Smooth muscle cell (in vitro differentiated cells): ENCODE data around the gene INTS2. TPM values are rescaled to one million over a fixed set of nuclear protein-coding genes. Genes with fewer than 3 reads are reported as not detected.

ENCODE experiments used
- DNase-seq: peaks from one replicate; lab custom pipeline; 2025; ENCODE audit not compliant: unreplicated experiment; lab: John Stamatoyannopoulos, UW
- H2AFZ ChIP-seq: fragments of 200-600 bp; sonication (generic); 2 replicates; pipeline ENCODE4 v1.6.0; 2016; ENCODE audit warnings: antibody characterized with exemption, low read depth, mild to moderate bottlenecking
- H3F3A ChIP-seq: fragments of 200-600 bp; sonication (generic); 2 replicates; pipeline ENCODE4 v1.6.0; 2017; ENCODE audit warnings: antibody characterized with exemption, low read depth
- H3K27ac ChIP-seq: fragments of 200-600 bp; sonication (generic); 2 replicates; pipeline ENCODE4 v1.5.1; 2016; ENCODE audit warnings: low read depth, mild to moderate bottlenecking
- H3K27me3 ChIP-seq: fragments of 200-600 bp; sonication (generic); 2 replicates; pipeline ENCODE4 v1.6.1; 2016; ENCODE audit warnings: low read depth, mild to moderate bottlenecking
- H3K36me3 ChIP-seq: fragments of 200-600 bp; sonication (generic); 2 replicates; pipeline ENCODE4 v1.5.1; 2016; ENCODE audit warnings: low read depth
- H3K4me1 ChIP-seq: fragments of 200-600 bp; sonication (generic); 2 replicates; pipeline ENCODE4 v1.5.1; 2016; ENCODE audit warnings: low read depth
- H3K4me2 ChIP-seq: fragments of 200-600 bp; sonication (generic); 2 replicates; pipeline ENCODE4 v1.6.0; 2016; ENCODE audit warnings: mild to moderate bottlenecking
- H3K4me3 ChIP-seq: fragments of 200-600 bp; sonication (generic); 2 replicates; pipeline ENCODE4 v1.5.1; 2016; ENCODE audit warnings: mild to moderate bottlenecking
- H3K79me2 ChIP-seq: fragments of 200-600 bp; sonication (generic); 2 replicates; pipeline ENCODE4 v1.6.0; 2016; ENCODE audit warnings: low read depth, mild to moderate bottlenecking
- H3K9ac ChIP-seq: fragments of 200-600 bp; sonication (generic); 2 replicates; pipeline ENCODE4 v1.6.0; 2016; ENCODE audit warnings: low read depth
- H3K9me3 ChIP-seq: fragments of 200-600 bp; sonication (generic); replicated peaks from 2 replicates; pipeline ENCODE4 v1.5.1; 2016; ENCODE audit warnings: low read depth
- H4K20me1 ChIP-seq: fragments of 200-600 bp; sonication (generic); 2 replicates; pipeline ENCODE4 v1.6.0; 2016; ENCODE audit warnings: low read depth
- WGBS: methylation state at CpG from one replicate; pipeline ENCODE4 v1.1.7; 2016; ENCODE audit warnings: low lambda C conversion rate; 5-methylcytosine and 5-hydroxymethylcytosine counted together
- polyA plus RNA-seq: library from polyadenylated mRNA; unstranded; fragments of >200 nt; fragmentation: Nextera tagmentation; extraction: Ambion mirVana; gene quantifications from 2 replicates; pipeline ENCODE4 v1.2.1, GENCODE V29; 2016
- total RNA-seq: library from RNA; depleted of rRNA; stranded (reverse); fragments of >200 nt; gene quantifications from 2 replicates; pipeline ENCODE4 v1.2.3, GENCODE V29; 2014
- TF ChIP-seq, protein P1 (sequence below): fragments of 200-600 bp; sonication (generic); IDR thresholded peaks from 2 replicates; pipeline ENCODE4 v1.5.1; 2017; ENCODE audit warnings: borderline replicate concordance, mild to moderate bottlenecking, antibody characterized with exemption; ENCODE audit not compliant: insufficient read depth, poor library complexity, severe bottlenecking

The INTS2 gene
- total and polyA plus RNA-seq, 2 experiments from 2014 or later = 3.9 to 15.5 TPM

DNA sequence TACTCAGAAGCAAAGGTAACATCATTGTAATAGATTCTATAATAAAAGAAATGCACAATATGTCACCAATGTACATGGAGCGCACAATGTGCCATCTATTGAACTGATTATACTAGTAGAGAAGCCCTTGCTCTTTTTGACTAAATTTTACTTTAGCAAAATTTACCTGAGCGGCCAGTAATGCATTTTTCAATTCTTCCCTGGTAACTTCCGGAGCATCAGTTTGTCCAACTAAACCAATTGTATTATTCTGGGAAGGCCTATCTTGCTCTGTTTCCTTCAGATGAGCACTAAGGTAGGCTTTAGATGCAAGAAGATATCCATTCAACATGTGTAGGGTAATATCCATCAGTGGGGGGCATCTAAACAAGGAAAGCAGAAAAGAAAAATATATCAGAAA is 55.7 kb downstream of the INTS2 start:
- Histone ChIP-seq H3K9me3 (no peaks in the 10 kb centered on the region), H3K27ac (no peak overlapping the region), H3K4me1 (no peaks in the 10 kb centered on the region), H2AFZ (no peak overlapping the region), H4K20me1 (no peaks in the 10 kb centered on the region), H3K27me3 (no peaks in the 10 kb centered on the region), H3K4me2 (no peak overlapping the region), H3K79me2 (no peaks in the 10 kb centered on the region), H3K9ac (no peak overlapping the region), H3K36me3 (peaks cover 9% of the 10 kb centered on the region), H3K4me3 (no peak overlapping the region), H3F3A (no peaks in the 10 kb centered on the region)
- DNase-seq = no peak
- 98% methylated on average over 3 of the region's 3 CpGs for WGBS
- TF ChIP-seq, protein P1, sequence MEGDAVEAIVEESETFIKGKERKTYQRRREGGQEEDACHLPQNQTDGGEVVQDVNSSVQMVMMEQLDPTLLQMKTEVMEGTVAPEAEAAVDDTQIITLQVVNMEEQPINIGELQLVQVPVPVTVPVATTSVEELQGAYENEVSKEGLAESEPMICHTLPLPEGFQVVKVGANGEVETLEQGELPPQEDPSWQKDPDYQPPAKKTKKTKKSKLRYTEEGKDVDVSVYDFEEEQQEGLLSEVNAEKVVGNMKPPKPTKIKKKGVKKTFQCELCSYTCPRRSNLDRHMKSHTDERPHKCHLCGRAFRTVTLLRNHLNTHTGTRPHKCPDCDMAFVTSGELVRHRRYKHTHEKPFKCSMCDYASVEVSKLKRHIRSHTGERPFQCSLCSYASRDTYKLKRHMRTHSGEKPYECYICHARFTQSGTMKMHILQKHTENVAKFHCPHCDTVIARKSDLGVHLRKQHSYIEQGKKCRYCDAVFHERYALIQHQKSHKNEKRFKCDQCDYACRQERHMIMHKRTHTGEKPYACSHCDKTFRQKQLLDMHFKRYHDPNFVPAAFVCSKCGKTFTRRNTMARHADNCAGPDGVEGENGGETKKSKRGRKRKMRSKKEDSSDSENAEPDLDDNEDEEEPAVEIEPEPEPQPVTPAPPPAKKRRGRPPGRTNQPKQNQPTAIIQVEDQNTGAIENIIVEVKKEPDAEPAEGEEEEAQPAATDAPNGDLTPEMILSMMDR = no peak

DNA sequence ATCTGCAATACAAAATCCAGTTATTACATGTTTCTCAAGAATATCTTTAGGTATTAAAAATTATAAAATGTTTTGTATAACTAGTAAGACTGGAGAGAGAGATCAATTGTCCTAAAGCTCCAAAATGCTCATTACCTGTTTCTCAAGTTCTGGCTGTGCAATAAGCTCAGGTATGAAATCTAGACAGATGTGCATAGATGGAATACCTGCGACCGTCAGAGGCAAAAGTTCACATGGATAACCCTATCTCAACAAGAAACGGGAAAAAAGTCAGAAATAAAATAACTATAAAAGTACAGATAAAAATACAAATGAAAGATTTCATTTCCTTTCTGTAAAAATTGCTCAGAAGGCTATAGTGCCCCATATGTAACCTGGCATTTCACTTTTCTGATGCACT is 58.6 kb downstream of the INTS2 start:
- no peaks in the 10 kb centered on the region for H3K79me2 ChIP-seq
- no peak overlapping the region for H3K4me2 ChIP-seq
- no peak overlapping the region for H3K27ac ChIP-seq
- H3K4me3 ChIP-seq = no peak overlapping the region
- H3F3A ChIP-seq = peaks cover 5% of the 10 kb centered on the region
- no peak overlapping the region for H2AFZ ChIP-seq
- no peak for DNase-seq
- no peaks in the 10 kb centered on the region for H4K20me1 ChIP-seq
- no peak overlapping the region for H3K9ac ChIP-seq
- peaks cover 3% of the 10 kb centered on the region for H3K4me1 ChIP-seq
- H3K36me3 ChIP-seq = peaks cover 9% of the 10 kb centered on the region
- TF ChIP-seq, protein P1 = no peak
- H3K27me3 ChIP-seq = no peaks in the 10 kb centered on the region
- WGBS = 93% methylated on average over 3 of the region's 3 CpGs
- no peaks in the 10 kb centered on the region for H3K9me3 ChIP-seq

DNA sequence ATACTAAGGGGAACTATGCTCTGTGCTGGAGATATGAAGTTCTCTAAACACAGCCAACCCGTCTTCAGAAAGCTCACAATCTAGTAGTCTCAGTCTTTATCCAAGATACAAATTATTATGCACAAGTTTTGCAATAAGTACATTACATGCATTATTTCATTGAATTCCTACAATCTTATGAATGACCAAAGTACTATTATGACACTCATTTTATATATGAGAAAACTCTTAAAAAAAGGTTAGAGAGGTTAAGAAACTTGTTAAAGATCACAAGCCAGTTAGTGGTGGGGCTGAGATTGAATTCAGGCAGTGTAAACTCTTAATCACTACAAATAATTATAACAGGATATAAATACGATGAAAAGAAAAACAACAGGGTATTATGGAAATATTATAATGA is 59.7 kb downstream of the INTS2 start:
- Histone ChIP-seq H3K4me3 (no peak overlapping the region), H3K27ac (no peak overlapping the region), H3K79me2 (no peaks in the 10 kb centered on the region), H3K36me3 (peaks cover 9% of the 10 kb centered on the region), H3K9me3 (no peaks in the 10 kb centered on the region), H3K4me2 (no peak overlapping the region), H3K27me3 (no peaks in the 10 kb centered on the region), H4K20me1 (no peaks in the 10 kb centered on the region), H2AFZ (no peak overlapping the region), H3F3A (peaks cover 11% of the 10 kb centered on the region), H3K4me1 (peaks cover 6% of the 10 kb centered on the region), H3K9ac (no peak overlapping the region)
- 98% methylated on average over 2 of the region's 2 CpGs for WGBS
- TF ChIP-seq, protein P1 = no peak
- DNase-seq = no peak

DNA sequence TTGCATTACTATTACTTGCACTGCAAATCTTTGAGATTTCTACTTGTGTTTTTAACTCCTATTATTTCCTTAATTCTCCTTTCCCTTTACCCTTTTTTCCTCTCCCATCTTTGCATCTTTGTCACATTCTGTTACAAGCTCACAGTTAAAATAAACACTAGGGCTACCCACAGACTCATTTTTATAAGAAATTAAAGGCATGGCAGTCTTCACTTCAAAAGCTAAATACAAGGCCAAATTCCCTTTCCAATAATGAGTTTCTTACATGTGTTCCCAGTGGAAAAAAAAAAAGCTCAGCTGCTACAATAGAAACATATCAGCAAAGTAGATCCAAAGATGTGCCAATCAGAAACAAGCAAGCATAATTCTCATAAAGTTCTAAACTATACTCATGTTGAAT is 60.7 kb downstream of the INTS2 start:
- no peak overlapping the region for H3K27ac ChIP-seq
- DNase-seq = no peak
- H2AFZ ChIP-seq = no peak overlapping the region
- peaks cover 12% of the 10 kb centered on the region for H3K4me1 ChIP-seq
- no peaks in the 10 kb centered on the region for H3K9me3 ChIP-seq
- TF ChIP-seq, protein P1 = no peak
- H3F3A ChIP-seq = peaks cover 19% of the 10 kb centered on the region
- H3K27me3 ChIP-seq = no peaks in the 10 kb centered on the region
- H3K4me3 ChIP-seq = no peak overlapping the region
- H4K20me1 ChIP-seq = no peaks in the 10 kb centered on the region
- H3K4me2 ChIP-seq = no peak overlapping the region
- no peak overlapping the region for H3K9ac ChIP-seq
- peaks cover 1% of the 10 kb centered on the region for H3K79me2 ChIP-seq
- H3K36me3 ChIP-seq = peaks cover 9% of the 10 kb centered on the region
